Measurements from ENCODE around the gene MKX.

MKX gene

DNA sequence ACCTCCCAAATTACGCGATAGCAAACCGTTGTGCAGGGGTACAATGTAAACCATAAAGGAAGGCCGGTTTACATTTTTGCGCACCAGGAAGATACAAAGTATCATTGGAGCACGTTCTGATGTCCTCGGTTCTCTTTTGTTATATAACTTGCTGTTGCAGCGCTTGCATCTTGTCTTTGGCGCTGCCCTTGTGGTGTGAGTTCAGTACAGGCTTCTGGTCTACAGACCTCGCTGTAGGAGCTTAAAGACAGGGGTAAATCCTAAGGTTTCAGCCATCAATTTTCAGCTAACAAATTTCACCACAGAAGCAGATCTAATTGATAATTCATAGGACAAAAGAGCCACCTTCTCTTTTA is 1.5 kb upstream of the MKX start:
- no peaks in the 10 kb centered on the region for H3K9me3 ChIP-seq (ENCODE audit: low read length)
- no peak overlapping the region for H2AFZ ChIP-seq (ENCODE audit: low read depth, low read length)
- H3K4me1 ChIP-seq (ENCODE audit: insufficient read depth, low read length), result peaks cover 21% of the 10 kb centered on the region
- H3K4me3 ChIP-seq (ENCODE audit: low read length), result no peak overlapping the region
- H3K36me3 ChIP-seq (ENCODE audit: insufficient read depth, low read length), result no peaks in the 10 kb centered on the region
- peaks cover 79% of the 10 kb centered on the region for H3K27me3 ChIP-seq (ENCODE audit: insufficient read depth, low read length)

DNA sequence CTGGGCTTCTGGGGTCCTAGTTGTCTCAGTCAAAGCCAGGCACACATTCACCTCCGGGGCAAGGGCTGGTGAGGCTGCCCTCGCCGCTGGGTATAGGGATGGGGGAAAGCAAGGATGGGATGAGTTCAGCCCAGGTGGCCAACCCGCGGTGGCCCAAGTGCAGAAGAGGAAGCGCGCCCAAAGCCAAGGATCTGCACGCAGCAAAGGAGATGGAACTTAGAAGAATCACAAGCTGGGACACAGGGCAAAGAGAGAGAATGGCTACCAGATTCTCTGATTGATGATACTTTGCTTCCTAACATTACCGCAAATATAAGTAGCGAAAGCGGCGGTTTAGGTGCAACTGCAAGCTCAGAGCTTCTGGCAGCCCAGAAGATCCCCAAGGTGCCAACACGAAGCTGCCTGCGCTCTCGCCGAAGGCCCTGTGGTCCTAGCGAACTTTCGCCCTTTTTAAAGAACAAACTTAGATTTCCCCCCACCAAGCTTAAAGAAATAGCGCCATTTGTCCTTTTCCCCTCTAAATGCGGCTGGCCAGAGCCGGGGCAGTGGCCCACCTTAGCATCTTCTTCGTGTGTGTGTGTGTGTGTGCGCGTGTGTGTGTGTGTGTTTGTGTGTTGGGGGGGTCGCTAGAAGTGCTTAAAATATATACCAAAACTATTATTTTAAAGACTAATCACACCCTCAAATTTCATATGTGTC is 927 bp upstream of the MKX start:
- Histone ChIP-seq H2AFZ (ENCODE audit: low read depth, low read length) (peak overlapping the region; percentile 52), H3K27me3 (ENCODE audit: insufficient read depth, low read length) (peaks cover 76% of the 10 kb centered on the region), H3K36me3 (ENCODE audit: insufficient read depth, low read length) (no peaks in the 10 kb centered on the region), H3K4me3 (ENCODE audit: low read length) (peak overlapping the region; percentile 25), H3K4me1 (ENCODE audit: insufficient read depth, low read length) (peaks cover 21% of the 10 kb centered on the region), H3K9me3 (ENCODE audit: low read length) (no peaks in the 10 kb centered on the region)

DNA sequence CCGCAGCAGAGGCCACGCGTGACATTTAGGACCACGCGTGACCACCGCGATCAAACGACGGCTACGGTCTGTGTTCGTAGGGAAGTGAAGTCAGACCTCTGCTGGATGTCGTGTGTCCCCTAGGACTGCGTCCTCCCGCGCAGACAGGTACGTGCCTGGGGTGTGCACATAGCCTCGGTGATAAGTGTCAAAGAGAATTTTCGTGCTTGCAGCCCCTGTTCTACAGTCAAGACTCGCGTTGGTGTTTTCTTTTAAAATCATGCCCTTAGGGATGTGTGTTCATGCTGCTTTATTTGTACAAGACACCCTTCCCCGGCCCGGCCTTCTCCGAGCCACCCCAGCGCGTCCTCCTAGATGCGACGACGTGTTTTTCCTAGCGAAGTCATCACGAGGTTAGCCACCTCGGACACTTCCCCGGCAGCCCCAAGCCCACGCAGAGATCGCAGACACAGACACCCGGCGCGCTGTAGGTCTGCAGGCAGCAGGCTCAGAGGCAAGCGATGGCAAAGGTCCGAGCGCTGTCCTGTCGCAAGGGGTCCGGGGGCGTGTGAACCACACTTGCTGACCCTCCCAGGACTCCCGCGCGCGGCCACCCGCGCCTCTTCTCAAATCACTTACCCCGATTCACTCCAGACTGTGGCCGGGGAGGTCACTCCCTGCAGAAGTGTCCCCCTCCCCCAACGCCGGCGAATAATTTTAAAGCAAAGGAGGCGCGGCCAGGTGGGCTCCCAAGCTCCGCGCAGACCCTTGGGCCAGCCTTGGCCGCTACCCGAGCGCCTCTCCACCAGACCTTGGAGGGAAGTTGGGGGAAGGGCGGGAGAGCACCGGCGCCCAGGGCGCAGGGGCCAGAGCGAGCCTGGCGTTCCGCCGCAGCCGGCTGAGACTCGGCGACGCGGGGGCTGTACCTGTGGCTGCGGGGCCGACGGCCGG is 552 bp downstream of the MKX start:
- Histone ChIP-seq H3K4me3 (ENCODE audit: low read length) (peak overlapping the region; percentile 77), H3K36me3 (ENCODE audit: insufficient read depth, low read length) (no peaks in the 10 kb centered on the region), H3K4me1 (ENCODE audit: insufficient read depth, low read length) (peaks cover 21% of the 10 kb centered on the region), H3K27me3 (ENCODE audit: insufficient read depth, low read length) (peaks cover 78% of the 10 kb centered on the region), H3K9me3 (ENCODE audit: low read length) (no peaks in the 10 kb centered on the region), H2AFZ (ENCODE audit: low read depth, low read length) (peak overlapping the region; percentile 72)

DNA sequence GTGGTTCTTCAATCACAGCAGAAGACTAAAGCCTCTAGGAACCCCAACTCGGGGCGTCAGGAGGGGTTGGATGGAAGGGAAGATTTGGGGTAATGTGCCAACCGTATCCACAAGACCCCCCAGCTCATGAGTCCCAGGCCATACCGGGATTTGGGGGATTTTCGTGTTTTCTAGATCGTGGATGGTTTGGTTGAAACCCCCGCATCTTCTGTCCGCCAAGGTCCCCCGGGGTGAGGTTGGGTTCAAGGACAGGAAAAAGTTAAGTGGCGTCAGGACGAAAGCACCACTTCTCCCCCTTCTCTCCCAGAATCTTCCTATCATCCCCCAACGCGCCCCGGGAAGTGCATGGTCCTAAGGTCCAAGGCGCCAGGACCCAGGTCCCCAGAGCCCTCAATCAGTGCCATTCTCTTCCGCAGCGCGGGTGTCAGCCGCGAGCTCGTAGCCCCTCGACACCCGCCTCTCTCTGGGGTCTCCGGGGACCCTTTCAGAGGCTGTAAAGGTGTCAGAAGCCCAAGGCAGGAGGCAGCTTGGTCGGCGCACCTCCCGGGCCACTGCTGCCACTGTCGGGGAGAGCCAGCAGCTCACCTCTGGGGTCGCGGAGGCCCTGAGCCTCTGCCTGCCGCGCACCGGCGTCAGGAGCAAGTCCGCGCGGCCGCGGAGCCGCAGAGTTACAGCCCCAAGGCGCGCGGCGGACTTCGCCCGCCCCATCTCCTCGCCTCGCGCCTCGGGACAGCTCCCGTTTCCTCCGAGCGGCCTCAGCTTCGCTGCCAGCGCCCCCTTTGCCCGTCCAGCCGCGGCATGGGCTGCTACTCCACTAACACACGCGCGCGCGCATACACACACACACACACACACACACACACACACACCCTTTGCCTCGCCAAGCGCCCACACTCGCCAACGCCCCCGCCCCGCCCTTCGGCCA is 1.5 kb downstream of the MKX start:
- Histone ChIP-seq H3K4me3 (ENCODE audit: low read length) (peak overlapping the region; percentile 77), H3K4me1 (ENCODE audit: insufficient read depth, low read length) (peaks cover 21% of the 10 kb centered on the region), H2AFZ (ENCODE audit: low read depth, low read length) (peak overlapping the region; percentile 93), H3K27me3 (ENCODE audit: insufficient read depth, low read length) (peaks cover 74% of the 10 kb centered on the region), H3K9me3 (ENCODE audit: low read length) (no peaks in the 10 kb centered on the region), H3K36me3 (ENCODE audit: insufficient read depth, low read length) (no peaks in the 10 kb centered on the region)

DNA sequence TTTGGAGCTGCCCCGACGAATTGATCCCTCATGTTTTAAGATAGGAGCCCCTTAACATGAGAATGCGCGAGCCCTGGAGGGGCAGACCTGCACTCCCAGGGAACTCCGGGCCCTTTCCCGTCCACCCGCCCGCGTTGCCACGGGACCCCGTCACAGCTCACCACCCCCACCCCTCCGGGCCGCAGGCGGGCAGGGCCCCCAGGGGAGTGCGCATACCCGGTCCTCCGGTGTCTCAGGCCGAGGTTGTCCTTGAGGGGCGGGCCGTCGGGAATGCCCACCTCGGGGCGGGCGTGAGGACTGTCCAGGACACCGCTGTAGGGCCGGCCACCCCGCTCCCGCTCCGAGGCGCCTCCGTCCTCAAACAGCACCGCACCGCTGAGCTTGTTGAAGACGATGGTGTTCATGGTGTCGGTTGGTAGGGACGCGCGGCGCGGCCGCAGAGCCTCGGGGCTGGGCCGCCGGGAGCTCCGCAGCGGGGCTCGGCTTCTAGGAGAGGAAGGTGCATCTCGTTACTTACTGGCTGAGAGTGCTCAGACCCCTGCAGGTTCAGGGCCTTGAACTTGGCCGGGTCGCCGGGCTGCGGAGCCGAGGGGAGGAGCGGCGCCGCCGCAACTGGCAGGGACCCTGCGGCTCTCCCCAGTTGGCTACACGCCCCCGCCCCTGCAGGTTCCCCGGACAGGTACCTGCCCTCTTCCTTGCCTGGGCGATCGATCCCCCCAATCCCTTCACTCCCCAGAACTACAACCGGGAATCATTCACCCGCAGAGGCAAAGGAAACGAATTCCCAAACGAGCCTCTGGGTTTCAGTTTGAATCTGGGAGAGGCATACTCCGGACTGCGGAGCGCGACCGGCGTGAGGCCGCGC is 2.4 kb downstream of the MKX start:
- H3K27me3 ChIP-seq (ENCODE audit: insufficient read depth, low read length), result peaks cover 69% of the 10 kb centered on the region
- H3K36me3 ChIP-seq (ENCODE audit: insufficient read depth, low read length), result no peaks in the 10 kb centered on the region
- peak overlapping the region; percentile 77 for H3K4me3 ChIP-seq (ENCODE audit: low read length)
- peak overlapping the region; percentile 93 for H2AFZ ChIP-seq (ENCODE audit: low read depth, low read length)
- H3K4me1 ChIP-seq (ENCODE audit: insufficient read depth, low read length), result peaks cover 21% of the 10 kb centered on the region
- H3K9me3 ChIP-seq (ENCODE audit: low read length), result no peaks in the 10 kb centered on the region

DNA sequence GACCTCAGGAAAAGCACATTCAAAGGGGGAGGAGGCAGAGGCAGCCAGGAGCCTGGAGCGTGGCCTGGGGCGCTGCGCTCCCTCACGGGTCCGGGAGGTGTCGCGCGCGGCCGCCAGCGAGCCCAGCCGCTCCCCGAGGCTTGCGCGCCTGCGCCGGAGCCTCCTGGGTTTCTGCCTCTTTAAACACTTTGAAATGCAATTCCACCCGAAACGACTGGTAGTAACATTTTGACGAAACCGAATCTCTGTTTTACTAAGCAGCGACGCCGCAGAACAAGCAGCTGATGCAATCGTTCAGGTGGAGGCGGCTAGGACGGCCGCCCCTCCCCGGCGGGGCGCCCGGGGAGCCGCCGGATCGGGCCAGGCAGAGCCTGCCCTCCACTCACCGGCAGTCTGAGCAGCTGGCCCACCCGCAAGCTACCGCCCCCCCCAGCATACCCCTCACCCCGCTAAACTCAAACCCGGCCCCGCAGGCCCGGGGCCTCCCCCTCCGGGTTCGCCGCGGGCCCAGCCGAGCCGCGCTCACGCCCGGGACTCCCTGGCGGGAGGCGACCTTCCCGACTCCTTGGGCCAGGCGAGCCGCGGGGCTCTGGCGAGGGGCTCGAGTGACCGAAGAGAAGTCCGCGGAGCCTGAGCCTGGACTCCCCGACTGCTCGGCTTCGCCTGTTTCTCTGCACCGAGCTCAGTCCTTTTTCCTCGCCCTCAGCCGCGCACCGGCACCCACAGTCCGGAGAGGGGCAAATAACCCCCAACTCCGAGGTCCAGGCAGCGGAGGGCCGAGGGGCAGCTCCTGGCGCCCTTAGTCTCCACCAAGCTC is 3.2 kb downstream of the MKX start:
- peaks cover 62% of the 10 kb centered on the region for H3K27me3 ChIP-seq (ENCODE audit: insufficient read depth, low read length)
- peak overlapping the region; percentile 93 for H2AFZ ChIP-seq (ENCODE audit: low read depth, low read length)
- H3K36me3 ChIP-seq (ENCODE audit: insufficient read depth, low read length), result no peaks in the 10 kb centered on the region
- peak overlapping the region; percentile 77 for H3K4me3 ChIP-seq (ENCODE audit: low read length)
- H3K9me3 ChIP-seq (ENCODE audit: low read length), result no peaks in the 10 kb centered on the region
- H3K4me1 ChIP-seq (ENCODE audit: insufficient read depth, low read length), result peaks cover 21% of the 10 kb centered on the region

DNA sequence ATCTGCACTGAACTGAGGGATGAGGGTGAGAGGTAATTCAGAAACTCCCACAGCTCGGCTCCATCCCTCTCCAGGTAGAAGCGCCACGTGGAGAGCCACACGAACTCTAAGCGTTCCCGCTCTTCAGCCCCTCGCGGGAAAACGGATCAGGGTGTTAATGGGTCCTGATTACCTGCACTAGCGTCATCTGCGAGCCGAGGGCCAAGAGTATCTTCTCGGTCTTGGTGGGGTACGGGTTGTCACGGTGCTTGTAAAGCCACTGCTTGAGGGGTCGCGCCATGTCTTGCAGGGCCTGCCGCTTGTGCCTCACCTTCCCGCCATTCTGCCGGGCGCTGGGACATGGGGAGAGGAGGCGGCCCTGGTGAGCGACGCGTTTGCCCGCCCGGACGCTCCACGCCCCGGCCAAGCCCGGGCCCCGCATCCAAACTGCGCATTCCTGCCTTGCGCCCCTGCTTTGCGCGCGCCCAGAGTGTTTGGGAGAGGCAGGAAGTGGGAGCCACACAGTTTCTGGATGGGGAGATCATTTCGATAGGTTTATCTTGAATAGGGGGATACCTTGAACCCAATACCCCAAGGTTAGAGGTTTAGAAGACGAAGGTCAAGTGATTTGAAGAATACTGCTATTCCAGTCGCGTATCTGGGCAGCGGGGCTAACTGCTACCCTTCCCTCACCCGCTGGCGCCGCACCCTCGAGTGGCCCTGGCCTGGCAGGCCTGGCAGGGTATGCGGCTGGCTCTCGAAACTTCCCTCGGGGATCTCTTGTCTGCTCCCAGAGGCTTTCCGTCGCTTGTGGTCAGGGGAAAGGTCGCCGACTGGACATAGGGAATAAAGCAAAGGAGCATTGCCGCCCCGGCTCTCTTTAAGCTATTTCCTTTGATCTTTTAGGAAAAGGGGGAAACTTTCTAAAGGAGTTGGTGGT is 4.2 kb downstream of the MKX start:
- Histone ChIP-seq H3K27me3 (ENCODE audit: insufficient read depth, low read length) (peaks cover 52% of the 10 kb centered on the region), H3K36me3 (ENCODE audit: insufficient read depth, low read length) (no peaks in the 10 kb centered on the region), H2AFZ (ENCODE audit: low read depth, low read length) (peak overlapping the region; percentile 93), H3K4me1 (ENCODE audit: insufficient read depth, low read length) (peaks cover 21% of the 10 kb centered on the region), H3K4me3 (ENCODE audit: low read length) (peak overlapping the region; percentile 77), H3K9me3 (ENCODE audit: low read length) (no peaks in the 10 kb centered on the region)

DNA sequence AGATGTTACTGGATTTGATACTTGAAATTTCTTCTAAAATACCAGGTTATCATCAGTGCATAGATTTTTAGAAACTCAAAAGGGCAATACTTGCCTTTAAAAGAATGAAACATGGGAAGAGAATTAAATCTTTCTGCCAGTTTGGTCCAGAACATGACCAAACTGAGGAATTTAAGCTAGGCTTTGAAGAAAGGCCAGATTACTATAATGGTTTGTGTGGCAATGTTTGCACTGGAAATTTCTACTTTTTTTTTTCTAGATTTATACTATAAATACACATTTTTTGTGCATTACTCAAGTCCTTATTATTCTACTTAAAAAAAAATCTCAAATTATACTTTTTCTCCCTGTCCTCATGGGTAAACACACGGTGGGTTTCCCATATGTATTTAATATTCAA is 9.2 kb downstream of the MKX start:
- Histone ChIP-seq H3K36me3 (ENCODE audit: insufficient read depth, low read length) (no peaks in the 10 kb centered on the region), H2AFZ (ENCODE audit: low read depth, low read length) (no peak overlapping the region), H3K4me3 (ENCODE audit: low read length) (no peak overlapping the region), H3K27me3 (ENCODE audit: insufficient read depth, low read length) (peaks cover 12% of the 10 kb centered on the region), H3K9me3 (ENCODE audit: low read length) (no peaks in the 10 kb centered on the region), H3K4me1 (ENCODE audit: insufficient read depth, low read length) (peaks cover 5% of the 10 kb centered on the region)

DNA sequence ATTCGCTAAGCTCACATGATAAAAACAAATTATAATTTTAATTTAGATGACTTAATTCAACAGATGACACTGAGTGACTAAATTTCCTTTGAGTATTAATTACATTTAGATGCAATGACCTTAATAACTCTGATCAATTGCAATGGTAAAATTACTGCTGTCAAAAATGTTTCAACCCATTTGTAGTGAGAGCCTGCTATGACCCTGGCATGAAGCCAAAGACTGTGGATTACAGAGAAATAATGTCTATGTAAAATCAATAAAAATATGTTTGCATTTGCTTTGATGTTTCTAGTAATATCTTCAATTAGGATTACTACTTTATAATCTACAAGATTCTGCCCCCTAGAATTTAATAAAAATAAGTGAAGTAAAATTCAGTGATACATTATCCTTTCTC is 15.6 kb downstream of the MKX start:
- Histone ChIP-seq H3K4me3 (ENCODE audit: low read length) (no peak overlapping the region), H3K4me1 (ENCODE audit: insufficient read depth, low read length) (peaks cover 26% of the 10 kb centered on the region), H3K27me3 (ENCODE audit: insufficient read depth, low read length) (no peaks in the 10 kb centered on the region), H3K36me3 (ENCODE audit: insufficient read depth, low read length) (no peaks in the 10 kb centered on the region), H3K9me3 (ENCODE audit: low read length) (no peaks in the 10 kb centered on the region), H2AFZ (ENCODE audit: low read depth, low read length) (no peak overlapping the region)

DNA sequence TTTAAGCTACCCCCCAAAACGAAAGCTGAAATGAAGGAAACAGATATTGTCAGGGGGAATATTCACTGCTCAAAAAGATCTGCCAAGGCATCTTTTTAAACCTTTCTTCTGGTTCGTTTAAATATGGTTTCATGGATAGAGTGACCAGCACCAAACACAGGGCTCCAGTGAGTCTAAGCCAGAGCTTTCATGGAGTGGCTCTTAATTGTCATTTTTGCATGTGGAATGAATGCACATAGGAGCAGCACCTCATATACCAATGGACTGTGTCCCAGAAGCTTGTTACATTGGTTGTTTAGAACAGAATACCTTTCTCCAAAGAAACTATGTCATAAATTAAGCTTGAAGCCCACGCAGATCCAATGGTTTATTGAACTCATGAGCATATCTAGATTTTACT is 17.3 kb downstream of the MKX start:
- Histone ChIP-seq H3K9me3 (ENCODE audit: low read length) (no peaks in the 10 kb centered on the region), H3K36me3 (ENCODE audit: insufficient read depth, low read length) (no peaks in the 10 kb centered on the region), H3K27me3 (ENCODE audit: insufficient read depth, low read length) (no peaks in the 10 kb centered on the region), H2AFZ (ENCODE audit: low read depth, low read length) (no peak overlapping the region), H3K4me3 (ENCODE audit: low read length) (no peak overlapping the region), H3K4me1 (ENCODE audit: insufficient read depth, low read length) (peaks cover 26% of the 10 kb centered on the region)

DNA sequence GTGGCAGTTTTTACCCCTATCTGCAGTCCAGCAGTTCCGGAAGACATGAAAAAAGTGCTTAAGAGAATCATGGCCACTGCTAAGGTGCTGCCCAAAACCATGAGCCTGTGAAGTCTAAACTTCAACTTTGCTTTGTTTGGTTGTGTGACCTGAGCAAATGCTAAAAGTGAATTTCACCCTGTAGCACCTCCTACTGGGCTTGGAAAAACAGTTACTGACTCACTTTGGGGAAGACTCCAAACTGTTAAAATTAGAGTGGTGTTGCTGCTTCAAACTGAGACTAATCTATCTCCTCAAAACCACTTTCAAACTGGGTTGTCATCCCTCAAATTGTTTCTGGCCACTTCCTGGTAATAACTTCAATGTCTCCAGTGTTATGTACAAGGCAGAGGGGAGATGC is 21.3 kb downstream of the MKX start:
- H3K4me1 ChIP-seq (ENCODE audit: insufficient read depth, low read length), result peaks cover 17% of the 10 kb centered on the region
- H3K27me3 ChIP-seq (ENCODE audit: insufficient read depth, low read length), result no peaks in the 10 kb centered on the region
- H3K4me3 ChIP-seq (ENCODE audit: low read length), result no peak overlapping the region
- H3K36me3 ChIP-seq (ENCODE audit: insufficient read depth, low read length), result no peaks in the 10 kb centered on the region
- no peak overlapping the region for H2AFZ ChIP-seq (ENCODE audit: low read depth, low read length)
- H3K9me3 ChIP-seq (ENCODE audit: low read length), result no peaks in the 10 kb centered on the region
